ENCODE results near the gene TNFRSF17. TPM values are rescaled to one million over a fixed set of nuclear protein-coding genes. Genes with fewer than 3 reads are reported as not detected.

The TNFRSF17 gene
- total RNA-seq, 2 experiments from 2014 or later: not detected

Other genes starting within 250 kb of the TNFRSF17 start
- 10 to 100 TPM; 38.5 to 42.7 TPM for gene TXNDC11, start 222.4 kb upstream of the TNFRSF17 start, total RNA-seq
- 10 to 100 TPM; 68.0 to 76.9 TPM for gene ZC3H7A, start 168.0 kb upstream of the TNFRSF17 start, total RNA-seq
- 100 to 1,000 TPM; 158 to 182 TPM for gene RSL1D1, start 113.7 kb upstream of the TNFRSF17 start, total RNA-seq
- 100 to 1,000 TPM; 110 to 126 TPM for gene GSPT1, start 49.3 kb upstream of the TNFRSF17 start, total RNA-seq
- 10 to 100 TPM in 1 of 2 experiments, 1 to 10 TPM in 1; 7.6 to 11.6 TPM for gene NPIPB2, start 23.2 kb upstream of the TNFRSF17 start, total RNA-seq
- gene SNX29, start 11.5 kb downstream of the TNFRSF17 start, total RNA-seq: 10 to 100 TPM; 15.8 to 19.7 TPM